HL-60 (cell line): ENCODE measurements around the gene NTRK2.

Experiments used
- POLR2AphosphoS5 ChIP-seq: IDR thresholded peaks from 2 replicates; pipeline ENCODE4 v1.6.1; 2012; ENCODE audit warnings: low read depth
- TF ChIP-seq, protein P1 (sequence below): IDR thresholded peaks from one replicate; pipeline ENCODE4 v1.5.1; 2011; ENCODE audit warnings: low read length, control low read depth, inconsistent platforms; ENCODE audit not compliant: insufficient read depth
- TF ChIP-seq, protein P2 (sequence below): IDR thresholded peaks from 2 replicates; pipeline ENCODE4 v1.6.1; 2012; ENCODE audit warnings: low read depth; ENCODE audit not compliant: insufficient replicate concordance

DNA sequence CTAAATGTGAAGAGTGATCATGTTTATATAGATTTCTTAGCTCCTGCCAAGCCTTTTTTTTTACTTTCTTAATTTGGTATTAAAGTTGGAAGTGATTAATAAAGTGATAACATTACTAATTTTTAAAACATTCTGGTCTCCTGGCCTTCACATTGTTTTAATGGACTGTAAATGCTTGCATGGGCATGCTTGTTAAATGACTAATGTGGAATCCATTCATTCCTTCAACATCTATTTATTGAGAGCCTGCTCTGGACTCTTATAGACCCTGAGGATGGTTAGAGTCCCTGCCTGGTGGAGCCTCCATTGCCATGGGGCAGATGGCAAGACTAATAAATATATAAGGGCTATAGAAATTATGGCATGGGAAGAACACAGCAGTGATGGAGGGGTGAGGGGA, 103.5 kb downstream of the NTRK2 start:
- TF ChIP-seq, protein P1, sequence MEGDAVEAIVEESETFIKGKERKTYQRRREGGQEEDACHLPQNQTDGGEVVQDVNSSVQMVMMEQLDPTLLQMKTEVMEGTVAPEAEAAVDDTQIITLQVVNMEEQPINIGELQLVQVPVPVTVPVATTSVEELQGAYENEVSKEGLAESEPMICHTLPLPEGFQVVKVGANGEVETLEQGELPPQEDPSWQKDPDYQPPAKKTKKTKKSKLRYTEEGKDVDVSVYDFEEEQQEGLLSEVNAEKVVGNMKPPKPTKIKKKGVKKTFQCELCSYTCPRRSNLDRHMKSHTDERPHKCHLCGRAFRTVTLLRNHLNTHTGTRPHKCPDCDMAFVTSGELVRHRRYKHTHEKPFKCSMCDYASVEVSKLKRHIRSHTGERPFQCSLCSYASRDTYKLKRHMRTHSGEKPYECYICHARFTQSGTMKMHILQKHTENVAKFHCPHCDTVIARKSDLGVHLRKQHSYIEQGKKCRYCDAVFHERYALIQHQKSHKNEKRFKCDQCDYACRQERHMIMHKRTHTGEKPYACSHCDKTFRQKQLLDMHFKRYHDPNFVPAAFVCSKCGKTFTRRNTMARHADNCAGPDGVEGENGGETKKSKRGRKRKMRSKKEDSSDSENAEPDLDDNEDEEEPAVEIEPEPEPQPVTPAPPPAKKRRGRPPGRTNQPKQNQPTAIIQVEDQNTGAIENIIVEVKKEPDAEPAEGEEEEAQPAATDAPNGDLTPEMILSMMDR, result no peak
- TF ChIP-seq, protein P2, sequence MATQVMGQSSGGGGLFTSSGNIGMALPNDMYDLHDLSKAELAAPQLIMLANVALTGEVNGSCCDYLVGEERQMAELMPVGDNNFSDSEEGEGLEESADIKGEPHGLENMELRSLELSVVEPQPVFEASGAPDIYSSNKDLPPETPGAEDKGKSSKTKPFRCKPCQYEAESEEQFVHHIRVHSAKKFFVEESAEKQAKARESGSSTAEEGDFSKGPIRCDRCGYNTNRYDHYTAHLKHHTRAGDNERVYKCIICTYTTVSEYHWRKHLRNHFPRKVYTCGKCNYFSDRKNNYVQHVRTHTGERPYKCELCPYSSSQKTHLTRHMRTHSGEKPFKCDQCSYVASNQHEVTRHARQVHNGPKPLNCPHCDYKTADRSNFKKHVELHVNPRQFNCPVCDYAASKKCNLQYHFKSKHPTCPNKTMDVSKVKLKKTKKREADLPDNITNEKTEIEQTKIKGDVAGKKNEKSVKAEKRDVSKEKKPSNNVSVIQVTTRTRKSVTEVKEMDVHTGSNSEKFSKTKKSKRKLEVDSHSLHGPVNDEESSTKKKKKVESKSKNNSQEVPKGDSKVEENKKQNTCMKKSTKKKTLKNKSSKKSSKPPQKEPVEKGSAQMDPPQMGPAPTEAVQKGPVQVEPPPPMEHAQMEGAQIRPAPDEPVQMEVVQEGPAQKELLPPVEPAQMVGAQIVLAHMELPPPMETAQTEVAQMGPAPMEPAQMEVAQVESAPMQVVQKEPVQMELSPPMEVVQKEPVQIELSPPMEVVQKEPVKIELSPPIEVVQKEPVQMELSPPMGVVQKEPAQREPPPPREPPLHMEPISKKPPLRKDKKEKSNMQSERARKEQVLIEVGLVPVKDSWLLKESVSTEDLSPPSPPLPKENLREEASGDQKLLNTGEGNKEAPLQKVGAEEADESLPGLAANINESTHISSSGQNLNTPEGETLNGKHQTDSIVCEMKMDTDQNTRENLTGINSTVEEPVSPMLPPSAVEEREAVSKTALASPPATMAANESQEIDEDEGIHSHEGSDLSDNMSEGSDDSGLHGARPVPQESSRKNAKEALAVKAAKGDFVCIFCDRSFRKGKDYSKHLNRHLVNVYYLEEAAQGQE, result no peak
- no peak for TF ChIP-seq POLR2AphosphoS5
